ENCODE data around the gene HAPLN2. TPM values are rescaled to one million over a fixed set of nuclear protein-coding genes. Genes with fewer than 3 reads are reported as not detected.
A peak's percentile ranks its signal among the peaks of the same experiment; 100 is the strongest.

Gene HAPLN2
- total and polyA plus RNA-seq, 2 of the 8 experiments (the other 6 are each of a cell fraction or from before 2014, with no cell fraction given) = 0.19 to 0.51 TPM

GRCh38 chr1:156572663-156573018 lies 46.6 kb upstream of the HAPLN2 start:
- Histone ChIP-seq H3K4me1 (replicated peaks in 1 of 4; ENCODE audit: control insufficient read depth in 3 of 4, insufficient read depth in 4 of 4, low read length in 3 of 4) (no peaks in the 10 kb centered on the region; a peak in 1 of 7 replicates), H2AK5ac (ENCODE audit: low read depth, low read length) (no peak overlapping the region), H3K4ac (replicated peaks; ENCODE audit: insufficient read length, low read depth, low read length) (no peak overlapping the region), H3K14ac (ENCODE audit: insufficient read length) (no peak overlapping the region), H3K4me2 (ENCODE audit: insufficient read depth in 1 of 2, low read depth in 2 of 2, low read length in 2 of 2) (peak overlapping the region; percentile 68 to 92; a peak in 3 of 4 replicates), H3K56ac (replicated peaks; ENCODE audit: insufficient read length, low read depth, low read length) (no peak overlapping the region), H3K36me3 (ENCODE audit: control insufficient read depth in 2 of 4, insufficient read depth in 4 of 4, low read length in 3 of 4) (no peaks in the 10 kb centered on the region), H4K20me1 (replicated peaks in 1 of 2; ENCODE audit: control insufficient read depth in 1 of 2, insufficient read depth in 2 of 2, low read length in 2 of 2) (no peaks in the 10 kb centered on the region), H3K79me1 (ENCODE audit: low read depth, low read length) (no peaks in the 10 kb centered on the region; the same call in 1 of the 2 replicates), H3K27me3 (replicated peaks in 1 of 4; ENCODE audit: control insufficient read depth in 3 of 4, extremely low read depth in 1 of 4, insufficient read depth in 3 of 4, low read length in 3 of 4) (no peaks in the 10 kb centered on the region), H3K4me3 (ENCODE audit: extremely low read depth in 1 of 4, insufficient read depth in 2 of 4, low read depth in 3 of 4, low read length in 4 of 4) (peak overlapping the region; percentile 86 to 92 (median 89); a peak in 6 of 8 replicates), H3K9ac (replicated peaks in 1 of 4; ENCODE audit: extremely low read depth in 1 of 4, low read depth in 3 of 4, low read length in 3 of 4) (no peak overlapping the region), H3K79me2 (ENCODE audit: control insufficient read depth in 1 of 2, insufficient read depth in 2 of 2, low read length in 2 of 2) (0 out of 4 replicates have a peak, but pooled peaks cover 0 to 5% of the 10 kb centered on the region in 2 experiments), H4K8ac (ENCODE audit: extremely low read depth, insufficient read depth, low read length) (no peak overlapping the region), H3K23ac (ENCODE audit: insufficient read length) (no peak overlapping the region), H2BK5ac (ENCODE audit: low read depth, low read length) (no peak overlapping the region), H2BK120ac (replicated peaks; ENCODE audit: low read depth, low read length) (no peak overlapping the region), H3K23me2 (ENCODE audit: low read depth, low read length) (peaks cover 3% of the 10 kb centered on the region; the same call in 1 of the 2 replicates), H2BK15ac (ENCODE audit: low read length) (no peak overlapping the region), H2AFZ (ENCODE audit: low read length) (peak overlapping the region; percentile 15), H4K91ac (replicated peaks; ENCODE audit: insufficient read length, low read length) (no peak overlapping the region), H2BK20ac (ENCODE audit: low read length) (no peak overlapping the region), H4K5ac (ENCODE audit: insufficient read length, low read depth, low read length) (no peak overlapping the region), H3K27ac (ENCODE audit: low read depth, low read length) (no peak overlapping the region), H2BK12ac (ENCODE audit: low read depth, low read length) (no peak overlapping the region), H3K18ac (ENCODE audit: extremely low read depth, low read length) (no peak overlapping the region), H3K9me3 (ENCODE audit: insufficient read depth in 2 of 2, low read depth in 1 of 2, low read length in 1 of 2) (no peaks in the 10 kb centered on the region)
- ChIA-PET CTCF (ENCODE audit: partially characterized antibody) (interaction anchor here (0.8 to 2.2 kb wide), 4 partner anchors 9 to 82 kb away, joined by 3 to 9 read pairs (median 4); no protein-coding TSS in a partner anchor), POLR2A (ENCODE audit: partially characterized antibody) (interaction anchor here (0.9 to 1.0 kb wide), 2 partner anchors 10 to 37 kb away, joined by 3 to 4 read pairs; no protein-coding TSS in a partner anchor)
- 51% methylated on average over 10 of the region's 10 CpGs; no CpG with 5 or more reads in 1 of the 2 experiments for WGBS, 2 experiments (ENCODE audit: extremely low coverage in 1 of 2, insufficient coverage in 1 of 2, insufficient read length in 1 of 2, insufficient replicate concordance in 2 of 2, low coverage in 1 of 2, low lambda C conversion rate in 2 of 2, missing lambda C conversion rate in 1 of 2)
- FAIRE-seq = no peak
- no peak; the same call in 1 of the 2 replicates for TF ChIP-seq PHF8 (conservative IDR thresholded peaks at IDR 0.05; ENCODE audit: low read depth, low read length)
- no peak for TF ChIP-seq SIX5 (IDR thresholded peaks at IDR 0.05; ENCODE audit: low read depth, low read length)
- TF ChIP-seq RBBP5 (IDR thresholded peaks at IDR 0.05; ENCODE audit: borderline replicate concordance, low read depth, low read length) = no peak
- TF ChIP-seq JUND (IDR thresholded peaks at IDR 0.05; ENCODE audit: low read length) = no peak
- no peak for DNase-seq (ENCODE audit: low read depth in 1 of 2, low spot score in 2 of 2)

Data from H1 (cell line).